Muscle layer of duodenum (tissue), 2 donors: Measurements from ENCODE around the gene ERN1.
A peak's percentile ranks its signal among the peaks of the same experiment; 100 is the strongest.
"Not testable (repeated sequence)": the region's sequence is repeated elsewhere in the genome, so short reads cannot be mapped to it uniquely, and the experiment has no call there.

Experiments
- H3K27ac ChIP-seq: one replicate; pipeline ENCODE4 v1.7.0; 2013; ENCODE audit warnings: mild to moderate bottlenecking, low read length
- H3K27me3 ChIP-seq: one replicate; pipeline ENCODE4 v1.7.0; 2013; ENCODE audit warnings: low read depth, mild to moderate bottlenecking, control low read depth, low read length
- H3K36me3 ChIP-seq, 2 donors: one replicate each; pipeline ENCODE4 v1.7.0; 2013; ENCODE audit warnings: low read length in 2 of 2, control low read depth in 1 of 2, mild to moderate bottlenecking in 1 of 2; ENCODE audit not compliant: insufficient read depth in 2 of 2, control insufficient read depth in 1 of 2
- H3K4me1 ChIP-seq, 2 donors: one replicate each; pipeline ENCODE4 v1.7.0; 2013; ENCODE audit warnings: low read length in 2 of 2, mild to moderate bottlenecking in 2 of 2, control low read depth in 1 of 2, moderate library complexity in 1 of 2; ENCODE audit not compliant: insufficient read depth in 2 of 2, control insufficient read depth in 1 of 2
- H3K4me3 ChIP-seq, 2 donors: one replicate each; pipeline ENCODE4 v1.7.0; 2013; ENCODE audit warnings: low read length in 2 of 2, low read depth in 1 of 2, mild to moderate bottlenecking in 1 of 2
- H3K9me3 ChIP-seq, 2 donors: one replicate each; pipeline ENCODE4 v1.7.0; 2013; ENCODE audit warnings: low read length in 2 of 2, control low read depth in 1 of 2, mild to moderate bottlenecking in 1 of 2; ENCODE audit not compliant: control insufficient read depth in 1 of 2
- donor health status: healthy.

ERN1 gene

GRCh38 chr17:64133546-64134215 lies 3.7 kb upstream of the ERN1 start:
- Histone ChIP-seq H3K4me3 (no peak overlapping the region), H3K36me3 (no peaks in the 10 kb centered on the region), H3K4me1 (peaks cover 0 to 3% of the 10 kb centered on the region in 2 donors), H3K27ac (no peak overlapping the region), H3K27me3 (no peaks in the 10 kb centered on the region), H3K9me3 (no peaks in the 10 kb centered on the region)

GRCh38 chr17:64131606-64132270 lies 1.8 kb upstream of the ERN1 start:
- Histone ChIP-seq H3K4me1 (peaks cover 0 to 11% of the 10 kb centered on the region in 2 donors), H3K4me3 (no peak overlapping the region), H3K36me3 (no peaks in the 10 kb centered on the region), H3K27me3 (no peaks in the 10 kb centered on the region), H3K9me3 (no peaks in the 10 kb centered on the region), H3K27ac (no peak overlapping the region)

- Histone ChIP-seq H3K9me3 (no peaks in the 10 kb centered on the region), H3K4me3 (peak overlapping the region; percentile 38 to 61), H3K36me3 (no peaks in the 10 kb centered on the region), H3K4me1 (peaks cover 0 to 11% of the 10 kb centered on the region in 2 donors), H3K27me3 (no peaks in the 10 kb centered on the region), H3K27ac (peak overlapping the region; percentile 84)
Measured at GRCh38 chr17:64130559-64131001, 636 bp upstream of the ERN1 start.

- Histone ChIP-seq H3K4me3 (peak overlapping the region; percentile 76 to 81), H3K27ac (peak overlapping the region; percentile 74), H3K4me1 (peaks cover 0 to 11% of the 10 kb centered on the region in 2 donors), H3K9me3 (no peaks in the 10 kb centered on the region), H3K27me3 (no peaks in the 10 kb centered on the region), H3K36me3 (no peaks in the 10 kb centered on the region)
Measured at GRCh38 chr17:64129515-64129764, 504 bp downstream of the ERN1 start.

GRCh38 chr17:64128787-64129514 lies 993 bp downstream of the ERN1 start:
- peak overlapping the region; percentile 76 to 81 for H3K4me3 ChIP-seq
- no peaks in the 10 kb centered on the region for H3K36me3 ChIP-seq
- H3K4me1 ChIP-seq = peaks cover 0 to 11% of the 10 kb centered on the region in 2 donors
- no peaks in the 10 kb centered on the region for H3K9me3 ChIP-seq
- no peaks in the 10 kb centered on the region for H3K27me3 ChIP-seq
- H3K27ac ChIP-seq = peak overlapping the region; percentile 74

- H3K27ac ChIP-seq = no peak overlapping the region
- H3K4me1 ChIP-seq = peaks cover 0 to 11% of the 10 kb centered on the region in 2 donors
- H3K4me3 ChIP-seq = no peak overlapping the region
- H3K36me3 ChIP-seq = no peaks in the 10 kb centered on the region
- H3K9me3 ChIP-seq = no peaks in the 10 kb centered on the region
- H3K27me3 ChIP-seq = no peaks in the 10 kb centered on the region
Measured at GRCh38 chr17:64126918-64127317, 3.0 kb downstream of the ERN1 start.

- H3K4me3 ChIP-seq = no peak overlapping the region
- H3K4me1 ChIP-seq = peaks cover 0 to 11% of the 10 kb centered on the region in 2 donors
- H3K27me3 ChIP-seq = no peaks in the 10 kb centered on the region
- H3K36me3 ChIP-seq = no peaks in the 10 kb centered on the region
- no peak overlapping the region for H3K27ac ChIP-seq
- no peaks in the 10 kb centered on the region for H3K9me3 ChIP-seq
Measured at GRCh38 chr17:64125937-64126336, 4.0 kb downstream of the ERN1 start.

- Histone ChIP-seq H3K27me3 (no peaks in the 10 kb centered on the region), H3K36me3 (no peaks in the 10 kb centered on the region), H3K9me3 (no peaks in the 10 kb centered on the region), H3K27ac (no peak overlapping the region), H3K4me1 (peaks cover 0 to 11% of the 10 kb centered on the region in 2 donors), H3K4me3 (no peak overlapping the region)
Measured at GRCh38 chr17:64124609-64125008, 5.3 kb downstream of the ERN1 start.

- no peaks in the 10 kb centered on the region for H3K27me3 ChIP-seq
- H3K4me1 ChIP-seq = peaks cover 8 to 9% of the 10 kb centered on the region in 2 donors
- no peaks in the 10 kb centered on the region for H3K9me3 ChIP-seq
- H3K36me3 ChIP-seq = no peaks in the 10 kb centered on the region
- H3K27ac ChIP-seq = no peak overlapping the region
- no peak overlapping the region for H3K4me3 ChIP-seq
Measured at GRCh38 chr17:64123114-64123513, 6.8 kb downstream of the ERN1 start.

GRCh38 chr17:64120972-64121786 lies 8.8 kb downstream of the ERN1 start:
- Histone ChIP-seq H3K27ac (peak overlapping the region; percentile 1), H3K4me1 (peaks cover 9 to 10% of the 10 kb centered on the region in 2 donors)

More at GRCh38 chr17:64120972-64121786, 8.8 kb downstream of the ERN1 start:
- not testable (repeated sequence) for H3K9me3 ChIP-seq, H3K36me3 ChIP-seq, H3K27me3 ChIP-seq, H3K4me3 ChIP-seq
